ENCODE results near the gene WDR48. TPM values are rescaled to one million over a fixed set of nuclear protein-coding genes. Genes with fewer than 3 reads are reported as not detected.
A peak's percentile ranks its signal among the peaks of the same experiment; 100 is the strongest.

WDR48 gene
- total RNA-seq, 1 experiment from 2014 or later = 19.3 TPM

- Histone ChIP-seq H3K9me3 (ENCODE audit: low read depth, low read length, poor library complexity, severe bottlenecking) (no peaks in the 10 kb centered on the region), H3K36me3 (ENCODE audit: insufficient read depth, low read length, poor library complexity, severe bottlenecking) (no peaks in the 10 kb centered on the region), H3K4me3 (ENCODE audit: low read depth, low read length, poor library complexity, severe bottlenecking) (no peak overlapping the region), H3K27ac (ENCODE audit: low read depth, low read length, poor library complexity, severe bottlenecking) (no peak overlapping the region), H3K4me1 (ENCODE audit: insufficient read depth, low read length, poor library complexity, severe bottlenecking) (no peaks in the 10 kb centered on the region), H3K27me3 (replicated peaks; ENCODE audit: insufficient read depth, low read depth, low read length, poor library complexity) (no peaks in the 10 kb centered on the region)
- TF ChIP-seq EZH2 (IDR thresholded peaks at IDR 0.05; ENCODE audit: borderline replicate concordance, low read depth, low read length, poor library complexity, severe bottlenecking) = no peak
- TF ChIP-seq CTCF (conservative IDR thresholded peaks at IDR 0.05; ENCODE audit: low read depth, low read length) = no peak
- intact Hi-C loops (cut with micrococcal nuclease; ENCODE audit: unreplicated experiment) = no loop called here
- DNase-seq (ENCODE audit: low spot score) = peak; percentile 6
- BruUV-seq (replicated peaks) = no TSS peak
- ChIA-PET POLR2A (ENCODE audit: low non-redundant PET) (no interaction called here), CTCF (no interaction called here)
Measured at GRCh38 chr3:39013289-39013688, 38.5 kb upstream of the WDR48 start.

DNA sequence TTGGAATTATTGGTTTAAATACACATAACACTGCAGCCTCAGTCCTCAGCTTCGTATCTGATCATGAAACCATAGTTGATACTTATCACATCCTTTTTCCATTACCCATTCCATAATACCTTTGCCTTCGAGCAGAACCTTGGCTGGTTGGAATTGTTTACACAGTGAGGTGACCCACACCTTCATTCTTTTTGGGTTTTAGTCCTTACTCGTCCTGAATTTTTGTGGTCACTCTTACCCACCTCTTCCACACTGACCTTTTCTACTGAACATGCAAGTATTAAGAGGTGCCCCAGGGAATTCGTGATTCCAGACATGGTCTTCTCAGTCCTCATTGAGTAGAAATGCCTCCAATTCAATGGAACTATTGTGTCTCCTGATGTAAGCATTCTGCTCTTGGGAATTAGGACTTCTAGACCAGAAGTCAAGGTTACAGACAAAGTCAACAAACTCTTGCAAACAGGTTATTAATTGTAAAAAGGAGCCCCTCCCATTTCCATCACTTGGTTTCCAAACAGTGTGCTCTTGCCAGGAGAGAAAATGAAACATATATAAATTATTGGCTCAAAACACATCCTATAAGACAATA is 37.8 kb upstream of the WDR48 start:
- no peaks in the 10 kb centered on the region for H3K27me3 ChIP-seq (replicated peaks; ENCODE audit: insufficient read depth, low read depth, low read length, poor library complexity)
- no peaks in the 10 kb centered on the region for H3K36me3 ChIP-seq (ENCODE audit: insufficient read depth, low read length, poor library complexity, severe bottlenecking)
- DNase-seq (ENCODE audit: low spot score) = no peak
- intact Hi-C loops (cut with micrococcal nuclease; ENCODE audit: unreplicated experiment) = no loop called here
- H3K27ac ChIP-seq (ENCODE audit: low read depth, low read length, poor library complexity, severe bottlenecking) = no peak overlapping the region
- ChIA-PET POLR2A (ENCODE audit: low non-redundant PET) (no interaction called here), CTCF (no interaction called here)
- no peaks in the 10 kb centered on the region for H3K9me3 ChIP-seq (ENCODE audit: low read depth, low read length, poor library complexity, severe bottlenecking)
- BruUV-seq (replicated peaks) = no TSS peak
- no peaks in the 10 kb centered on the region for H3K4me1 ChIP-seq (ENCODE audit: insufficient read depth, low read length, poor library complexity, severe bottlenecking)
- no peak overlapping the region for H3K4me3 ChIP-seq (ENCODE audit: low read depth, low read length, poor library complexity, severe bottlenecking)
- TF ChIP-seq CTCF (conservative IDR thresholded peaks at IDR 0.05; ENCODE audit: low read depth, low read length) (no peak), EZH2 (IDR thresholded peaks at IDR 0.05; ENCODE audit: borderline replicate concordance, low read depth, low read length, poor library complexity, severe bottlenecking) (no peak)

GRCh38 chr3:39015418-39015817 is 36.4 kb upstream of the WDR48 start:
- Histone ChIP-seq H3K36me3 (ENCODE audit: insufficient read depth, low read length, poor library complexity, severe bottlenecking) (no peaks in the 10 kb centered on the region), H3K27me3 (replicated peaks; ENCODE audit: insufficient read depth, low read depth, low read length, poor library complexity) (no peaks in the 10 kb centered on the region), H3K27ac (ENCODE audit: low read depth, low read length, poor library complexity, severe bottlenecking) (no peak overlapping the region), H3K9me3 (ENCODE audit: low read depth, low read length, poor library complexity, severe bottlenecking) (no peaks in the 10 kb centered on the region), H3K4me3 (ENCODE audit: low read depth, low read length, poor library complexity, severe bottlenecking) (no peak overlapping the region), H3K4me1 (ENCODE audit: insufficient read depth, low read length, poor library complexity, severe bottlenecking) (no peaks in the 10 kb centered on the region)
- ChIA-PET POLR2A (ENCODE audit: low non-redundant PET) (no interaction called here), CTCF (no interaction called here)
- no TSS peak for BruUV-seq (replicated peaks)
- TF ChIP-seq CTCF (conservative IDR thresholded peaks at IDR 0.05; ENCODE audit: low read depth, low read length) = no peak
- no peak for TF ChIP-seq EZH2 (IDR thresholded peaks at IDR 0.05; ENCODE audit: borderline replicate concordance, low read depth, low read length, poor library complexity, severe bottlenecking)
- no peak for DNase-seq (ENCODE audit: low spot score)
- intact Hi-C loops (cut with micrococcal nuclease; ENCODE audit: unreplicated experiment) = no loop called here
